PC-9 (cell line): Measurements from ENCODE around the gene EMC7. TPM values are rescaled to one million over a fixed set of nuclear protein-coding genes. Genes with fewer than 3 reads are reported as not detected.

Experiments used
- BruUV-seq: library from RNA; stranded (reverse); fragments of 400-500 nt; replicated peaks from 2 replicates; lab custom pipeline; 2021; lab: Mats Ljungman, UMichigan
- CTCF ChIA-PET: fragments of 300-600 bp; sonication (Branson Sonifier 250); formaldehyde crosslinking; loops from one replicate; lab custom pipeline; 2022; ENCODE audit warnings: antibody characterized with exemption; lab: Charles Lee
- POLR2A ChIA-PET: fragments of 300-600 bp; sonication (Branson Sonifier 250); formaldehyde crosslinking; loops from one replicate; lab custom pipeline; 2022; ENCODE audit warnings: antibody characterized with exemption; ENCODE audit not compliant: unreplicated experiment; lab: Charles Lee
- DNase-seq, 2 experiments: peaks; one replicate each; pipeline versions ENCODE4 v3.0.0 to v3.0.0-alpha.2; 2015 to 2022; ENCODE audit warnings: mixed read lengths in 1 of 2
- H2AFZ ChIP-seq: fragments of 200-600 bp; sonication (generic); 2 replicates; pipeline ENCODE4 v1.8.1; 2017; ENCODE audit warnings: antibody characterized with exemption
- H3F3A ChIP-seq: fragments of 200-600 bp; sonication (generic); 2 replicates; pipeline ENCODE4 v1.8.1; 2017; ENCODE audit warnings: antibody characterized with exemption, mild to moderate bottlenecking, low read depth; ENCODE audit not compliant: insufficient read depth
- H3K27ac ChIP-seq: fragments of 200-600 bp; sonication (generic); 2 replicates; pipeline ENCODE4 v1.6.1; 2016; ENCODE audit warnings: mixed run types
- H3K27me3 ChIP-seq: fragments of 200-600 bp; sonication (generic); 2 replicates; pipeline ENCODE4 v1.6.1; 2016; ENCODE audit warnings: low read depth, mixed run types; ENCODE audit not compliant: insufficient read depth
- H3K36me3 ChIP-seq: fragments of 200-600 bp; sonication (generic); 2 replicates; pipeline ENCODE4 v1.6.1; 2016; ENCODE audit warnings: low read depth, mixed run types
- H3K4me1 ChIP-seq: fragments of 200-600 bp; sonication (generic); replicated peaks from 2 replicates; pipeline ENCODE4 v1.6.1; 2016; ENCODE audit warnings: mixed run types; ENCODE audit not compliant: insufficient read depth
- H3K4me2 ChIP-seq: fragments of 200-600 bp; sonication (generic); 2 replicates; pipeline ENCODE4 v1.6.1; 2017; ENCODE audit warnings: mixed run types
- H3K4me3 ChIP-seq: fragments of 200-600 bp; sonication (generic); 2 replicates; pipeline ENCODE4 v1.6.1; 2016; ENCODE audit warnings: mixed run types
- H3K79me2 ChIP-seq: fragments of 200-600 bp; sonication (generic); 2 replicates; pipeline ENCODE4 v1.6.1; 2017; ENCODE audit warnings: low read depth, mixed run types
- H3K9me2 ChIP-seq: fragments of 200-600 bp; sonication (generic); 2 replicates; pipeline ENCODE4 v1.8.1; 2017; ENCODE audit warnings: mild to moderate bottlenecking; ENCODE audit not compliant: insufficient read depth
- H3K9me3 ChIP-seq: fragments of 200-600 bp; sonication (generic); 2 replicates; pipeline ENCODE4 v1.8.1; 2016; ENCODE audit warnings: low read depth; ENCODE audit not compliant: insufficient read depth
- H4K20me1 ChIP-seq: fragments of 200-600 bp; sonication (generic); 2 replicates; pipeline ENCODE4 v1.8.1; 2017; ENCODE audit not compliant: insufficient read depth
- EZH2 ChIP-seq: fragments of 200-600 bp; sonication (generic); IDR thresholded peaks from 2 replicates; pipeline ENCODE4 v1.8.0; 2017; ENCODE audit warnings: antibody characterized with exemption, low read depth
- intact Hi-C: fragments of 100-400 bp; cut with micrococcal nuclease; formaldehyde crosslinking; loops from one replicate; pipeline ENCODE4 v1.10.0; 2022; ENCODE audit not compliant: unreplicated experiment
- total RNA-seq: library from RNA; stranded (reverse); gene quantifications from 2 replicates; pipeline ENCODE4 v1.2.3, GENCODE V29; 2021
- TF ChIP-seq, protein P1 (sequence below): fragments of 200-600 bp; sonication (generic); conservative IDR thresholded peaks from 2 replicates; pipeline ENCODE4 v1.6.1; 2017; ENCODE audit warnings: mixed run types, antibody characterized with exemption, mild to moderate bottlenecking, moderate library complexity

EMC7 gene
- total RNA-seq, 1 experiment from 2014 or later: 33.9 TPM

DNA sequence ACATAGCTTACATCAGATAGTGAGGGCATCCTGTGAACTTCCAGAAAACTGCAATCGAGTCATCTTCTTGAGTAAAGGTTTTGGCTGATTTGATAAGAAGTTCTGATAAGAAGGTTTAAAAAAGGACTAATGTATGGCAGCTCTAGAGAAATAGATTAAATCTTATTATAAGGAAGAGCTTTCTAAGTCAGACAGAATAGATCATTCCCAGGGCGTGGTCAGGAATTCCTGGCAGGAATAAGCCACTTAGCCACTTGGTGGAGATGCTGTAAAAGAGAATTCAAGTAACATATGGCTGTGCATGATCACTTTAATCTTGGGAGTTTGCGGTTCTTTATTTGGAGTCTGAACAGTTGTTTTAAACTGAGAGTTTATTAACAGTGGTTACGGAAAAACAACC is 17.6 kb upstream of the EMC7 start:
- H3K27ac ChIP-seq: no peak overlapping the region
- H3K4me2 ChIP-seq: no peak overlapping the region
- no peaks in the 10 kb centered on the region for H4K20me1 ChIP-seq
- ChIA-PET CTCF (interaction anchor here (0.5 kb wide), 1 partner anchor 87 kb away, joined by 4 read pairs; no protein-coding TSS in a partner anchor), POLR2A (interaction anchor here (0.7 kb wide), 1 partner anchor 626 kb away, joined by 8 read pairs; no protein-coding TSS in a partner anchor)
- no peaks in the 10 kb centered on the region for H3K4me1 ChIP-seq
- no peak overlapping the region for H3K4me3 ChIP-seq
- no peak for TF ChIP-seq EZH2
- TF ChIP-seq, protein P1, sequence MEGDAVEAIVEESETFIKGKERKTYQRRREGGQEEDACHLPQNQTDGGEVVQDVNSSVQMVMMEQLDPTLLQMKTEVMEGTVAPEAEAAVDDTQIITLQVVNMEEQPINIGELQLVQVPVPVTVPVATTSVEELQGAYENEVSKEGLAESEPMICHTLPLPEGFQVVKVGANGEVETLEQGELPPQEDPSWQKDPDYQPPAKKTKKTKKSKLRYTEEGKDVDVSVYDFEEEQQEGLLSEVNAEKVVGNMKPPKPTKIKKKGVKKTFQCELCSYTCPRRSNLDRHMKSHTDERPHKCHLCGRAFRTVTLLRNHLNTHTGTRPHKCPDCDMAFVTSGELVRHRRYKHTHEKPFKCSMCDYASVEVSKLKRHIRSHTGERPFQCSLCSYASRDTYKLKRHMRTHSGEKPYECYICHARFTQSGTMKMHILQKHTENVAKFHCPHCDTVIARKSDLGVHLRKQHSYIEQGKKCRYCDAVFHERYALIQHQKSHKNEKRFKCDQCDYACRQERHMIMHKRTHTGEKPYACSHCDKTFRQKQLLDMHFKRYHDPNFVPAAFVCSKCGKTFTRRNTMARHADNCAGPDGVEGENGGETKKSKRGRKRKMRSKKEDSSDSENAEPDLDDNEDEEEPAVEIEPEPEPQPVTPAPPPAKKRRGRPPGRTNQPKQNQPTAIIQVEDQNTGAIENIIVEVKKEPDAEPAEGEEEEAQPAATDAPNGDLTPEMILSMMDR: no peak
- no TSS peak for BruUV-seq
- no peaks in the 10 kb centered on the region for H3K79me2 ChIP-seq
- intact Hi-C loops: no loop called here
- no peaks in the 10 kb centered on the region for H3K9me3 ChIP-seq
- H3K27me3 ChIP-seq: no peaks in the 10 kb centered on the region
- no peak for DNase-seq
- H3K36me3 ChIP-seq: no peaks in the 10 kb centered on the region
- H3K9me2 ChIP-seq: no peaks in the 10 kb centered on the region
- no peaks in the 10 kb centered on the region for H3F3A ChIP-seq
- H2AFZ ChIP-seq: no peak overlapping the region

DNA sequence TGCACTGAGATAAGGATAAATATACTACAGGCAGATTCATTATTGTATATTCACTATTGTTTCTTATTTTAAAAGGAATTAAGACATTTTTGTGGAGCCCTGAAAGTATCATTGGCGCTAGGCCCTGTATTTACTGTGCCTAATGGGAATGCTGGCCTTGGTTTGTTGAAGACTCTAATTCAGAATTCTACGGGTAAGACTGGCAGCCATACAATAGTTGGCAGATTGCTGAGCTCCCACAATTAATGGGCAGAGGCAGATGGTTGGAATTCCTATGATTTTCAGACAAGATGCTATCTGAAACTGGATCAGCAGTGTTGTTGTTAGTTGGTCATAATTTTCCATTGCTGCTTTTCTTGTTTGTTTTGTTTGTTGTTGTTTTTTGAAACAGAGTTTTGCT is 15.0 kb upstream of the EMC7 start:
- POLR2A ChIA-PET: no interaction called here
- H3K36me3 ChIP-seq: no peaks in the 10 kb centered on the region
- BruUV-seq: no TSS peak

DNA sequence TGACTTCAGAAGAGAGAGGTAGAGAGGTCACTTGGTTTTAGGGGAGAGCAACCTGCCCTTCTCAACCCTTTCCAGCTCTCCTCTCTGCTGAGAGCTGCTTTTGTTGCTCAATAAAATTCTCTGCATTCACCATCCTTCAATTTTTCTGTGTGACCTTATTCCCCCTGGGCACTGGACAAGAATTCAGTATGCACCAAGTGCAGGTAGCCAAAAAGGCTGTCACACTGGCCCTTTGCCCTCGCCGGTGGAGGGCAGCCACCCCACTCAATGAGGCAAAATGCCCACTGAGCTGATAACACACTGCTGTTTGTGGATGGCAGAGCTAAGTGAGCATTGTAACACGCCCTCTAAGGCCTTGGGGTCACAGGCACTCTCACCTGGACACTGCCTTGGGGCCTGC is 13.1 kb upstream of the EMC7 start:
- no peak overlapping the region for H2AFZ ChIP-seq
- H3K4me2 ChIP-seq: no peak overlapping the region
- no peaks in the 10 kb centered on the region for H4K20me1 ChIP-seq
- no peak overlapping the region for H3K27ac ChIP-seq
- H3K4me1 ChIP-seq: no peaks in the 10 kb centered on the region
- CTCF ChIA-PET: no interaction called here
- intact Hi-C loops: no loop called here
- H3K9me3 ChIP-seq: no peaks in the 10 kb centered on the region
- H3K27me3 ChIP-seq: no peaks in the 10 kb centered on the region
- no peaks in the 10 kb centered on the region for H3K79me2 ChIP-seq
- POLR2A ChIA-PET: no interaction called here
- TF ChIP-seq, protein P1: no peak
- no peak for TF ChIP-seq EZH2
- BruUV-seq: no TSS peak
- no peaks in the 10 kb centered on the region for H3F3A ChIP-seq
- DNase-seq: no peak
- H3K9me2 ChIP-seq: no peaks in the 10 kb centered on the region
- no peaks in the 10 kb centered on the region for H3K36me3 ChIP-seq
- no peak overlapping the region for H3K4me3 ChIP-seq

More for the DNA sequence above, 15.0 kb upstream of the EMC7 start:
- H3K27ac ChIP-seq: no peak overlapping the region
- no peak overlapping the region for H3K4me3 ChIP-seq
- H3K4me2 ChIP-seq: no peak overlapping the region
- H4K20me1 ChIP-seq: no peaks in the 10 kb centered on the region
- no peaks in the 10 kb centered on the region for H3K27me3 ChIP-seq
- no peaks in the 10 kb centered on the region for H3F3A ChIP-seq
- no peak for DNase-seq
- H3K79me2 ChIP-seq: no peaks in the 10 kb centered on the region
- H3K9me2 ChIP-seq: no peaks in the 10 kb centered on the region
- no peak overlapping the region for H2AFZ ChIP-seq
- CTCF ChIA-PET: interaction anchor here (0.6 kb wide), 1 partner anchor 54 kb away, joined by 6 read pairs; no protein-coding TSS in a partner anchor
- intact Hi-C loops: no loop called here
- no peaks in the 10 kb centered on the region for H3K9me3 ChIP-seq
- H3K4me1 ChIP-seq: no peaks in the 10 kb centered on the region
- TF ChIP-seq, protein P1: no peak
- no peak for TF ChIP-seq EZH2
